ENCODE results near the gene CYP2C9. TPM values are rescaled to one million over a fixed set of nuclear protein-coding genes. Genes with fewer than 3 reads are reported as not detected.

Gene CYP2C9
- total RNA-seq = 0.71 TPM in 1 of 2 replicates, not detected in the other

DNA sequence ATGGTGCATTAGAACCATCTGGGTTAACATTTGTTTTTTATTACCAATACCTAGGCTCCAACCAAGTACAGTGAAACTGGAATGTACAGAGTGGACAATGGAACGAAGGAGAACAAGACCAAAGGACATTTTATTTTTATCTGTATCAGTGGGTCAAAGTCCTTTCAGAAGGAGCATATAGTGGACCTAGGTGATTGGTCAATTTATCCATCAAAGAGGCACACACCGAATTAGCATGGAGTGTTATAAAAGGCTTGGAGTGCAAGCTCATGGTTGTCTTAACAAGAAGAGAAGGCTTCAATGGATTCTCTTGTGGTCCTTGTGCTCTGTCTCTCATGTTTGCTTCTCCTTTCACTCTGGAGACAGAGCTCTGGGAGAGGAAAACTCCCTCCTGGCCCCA, at the start of gene CYP2C9:
Gene CYP2C9, plus strand, starts transcription at position 276 of the 400 bp plus-strand sequence. Its CDS starts 25 bp downstream, at position 301.

Other genes with a start within 250 kb of the CYP2C9 start
- gene CYP2C19, start 176.0 kb upstream of the CYP2C9 start, total RNA-seq = 0.50 TPM in 1 of 2 replicates, not detected in the other
- gene CYP2C8, start 130.8 kb downstream of the CYP2C9 start, total RNA-seq = 0.14 and 0.34 TPM in 2 replicates